ENCODE data around the gene KIR2DL1. TPM values are rescaled to one million over a fixed set of nuclear protein-coding genes. Genes with fewer than 3 reads are reported as not detected.
"Not testable (repeated sequence)": the region's sequence is repeated elsewhere in the genome, so short reads cannot be mapped to it uniquely, and the experiment has no call there.

KIR2DL1 gene
- polyA plus RNA-seq, 4 donors, result 0.11 TPM; not detected in 3

DNA sequence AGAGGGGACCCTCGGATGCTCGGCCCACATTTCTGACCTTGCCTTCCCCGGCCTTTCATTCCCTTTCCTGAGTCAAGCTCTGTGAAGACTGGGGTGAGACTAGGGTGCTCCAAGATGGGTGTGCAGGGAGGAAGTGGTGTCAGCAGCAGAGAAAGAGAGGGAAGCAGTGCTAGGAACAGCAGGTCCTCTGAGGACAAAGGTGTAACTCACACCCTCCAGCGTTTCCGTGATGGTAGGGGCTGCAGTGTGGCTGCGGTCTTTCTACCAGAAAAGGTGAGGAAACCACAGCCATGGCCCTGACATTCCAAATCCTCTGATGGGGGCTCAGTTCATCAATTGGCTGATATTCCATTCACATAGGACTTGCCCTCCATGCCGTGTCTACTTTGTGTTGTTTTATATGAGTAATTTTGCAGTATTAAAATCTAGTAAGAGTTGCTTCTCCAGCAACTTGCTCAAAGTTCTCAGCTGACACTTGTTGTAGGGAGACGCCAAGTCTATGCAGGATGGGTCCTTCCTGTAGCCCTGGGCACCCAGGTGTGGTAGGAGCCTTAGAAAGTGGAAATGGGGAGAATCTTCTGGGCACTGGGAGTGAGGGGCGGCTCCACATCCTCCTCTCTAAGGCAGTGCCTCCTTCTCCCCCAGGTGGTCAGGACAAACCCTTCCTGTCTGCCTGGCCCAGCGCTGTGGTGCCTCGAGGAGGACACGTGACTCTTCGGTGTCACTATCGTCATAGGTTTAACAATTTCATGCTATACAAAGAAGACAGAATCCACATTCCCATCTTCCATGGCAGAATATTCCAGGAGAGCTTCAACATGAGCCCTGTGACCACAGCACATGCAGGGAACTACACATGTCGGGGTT lies 48.3 kb downstream of the KIR2DL1 start:
- DNase-seq (ENCODE audit: low read depth in 4 of 4, low spot score in 3 of 4), result no peak

DNA sequence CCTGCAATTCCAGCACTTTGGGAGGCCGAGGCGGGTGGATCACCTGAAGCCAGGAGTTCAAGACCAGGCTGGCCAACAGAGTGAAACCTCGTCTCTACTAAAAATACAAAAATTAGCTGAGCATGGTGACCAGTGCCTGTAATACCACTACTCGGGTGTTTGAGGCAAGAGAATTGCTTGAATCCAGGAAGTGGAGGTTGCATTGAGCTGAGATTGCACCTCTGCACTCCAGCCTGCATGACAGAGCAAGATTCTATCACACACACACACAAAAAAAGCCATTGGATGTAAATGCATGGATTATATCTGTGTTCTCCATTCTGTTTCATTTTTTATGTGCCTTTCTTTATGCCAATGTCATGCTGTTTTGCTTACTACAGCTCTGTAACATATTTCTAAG lies 54.8 kb downstream of the KIR2DL1 start:
- not testable (repeated sequence) for DNase-seq (ENCODE audit: low read depth in 4 of 4, low spot score in 3 of 4)

DNA sequence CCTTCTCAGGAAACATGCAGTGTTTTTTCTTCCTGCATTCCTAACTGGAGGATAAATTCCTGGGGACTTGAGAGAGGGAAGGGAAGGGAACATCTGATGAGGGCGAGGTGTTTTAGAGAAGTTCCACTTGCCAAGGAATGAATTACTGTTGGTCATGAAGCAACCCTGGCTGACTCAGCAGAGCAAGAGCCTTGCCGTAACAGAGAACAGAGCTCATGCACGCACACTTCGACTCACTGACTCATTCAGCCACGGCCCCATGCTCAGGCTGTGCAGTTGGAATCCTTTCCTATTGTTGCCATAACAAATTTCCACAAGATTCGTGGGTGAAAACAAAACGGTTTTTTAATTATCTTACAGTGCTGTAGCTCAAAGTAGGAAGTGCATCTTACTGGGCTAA lies 55.7 kb downstream of the KIR2DL1 start:
- DNase-seq (ENCODE audit: low read depth in 4 of 4, low spot score in 3 of 4), result not testable (repeated sequence)

DNA sequence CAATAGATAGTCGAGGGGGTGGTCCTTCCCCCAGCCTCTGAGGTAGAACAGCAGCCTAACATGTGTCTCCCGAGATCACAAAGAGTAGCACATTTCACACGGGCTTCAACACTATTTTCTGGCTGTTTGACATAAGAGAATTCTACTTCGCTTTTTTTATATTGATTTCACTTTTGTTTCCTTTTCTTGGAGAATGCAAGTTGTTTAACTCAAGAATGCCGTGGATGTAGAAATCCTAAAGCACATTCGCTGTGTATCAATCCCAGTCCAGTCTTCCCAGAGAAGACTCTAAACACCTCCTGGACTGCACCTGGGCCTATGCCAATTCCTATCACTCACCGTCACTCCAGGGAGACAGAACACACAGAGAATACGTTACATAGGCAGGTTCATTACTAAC lies 58.5 kb downstream of the KIR2DL1 start:
- not testable (repeated sequence) for DNase-seq (ENCODE audit: low read depth in 4 of 4, low spot score in 3 of 4)

DNA sequence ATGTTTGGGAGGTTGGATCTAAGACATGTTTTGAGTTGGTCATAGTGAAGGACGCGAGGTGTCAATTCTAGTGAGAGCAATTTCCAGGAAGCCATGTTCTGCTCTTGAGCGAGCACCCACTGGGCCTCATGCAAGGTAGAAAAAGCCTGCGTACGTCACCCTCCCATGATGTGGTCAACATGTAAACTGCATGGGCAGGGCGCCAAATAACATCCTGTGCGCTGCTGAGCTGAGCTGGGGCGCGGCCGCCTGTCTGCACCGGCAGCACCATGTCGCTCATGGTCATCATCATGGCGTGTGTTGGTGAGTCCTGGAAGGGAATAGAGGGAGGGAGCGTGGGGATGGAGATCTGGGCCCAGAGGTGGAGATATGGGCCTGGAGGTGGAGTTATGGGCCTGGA lies 62.9 kb downstream of the KIR2DL1 start, which contains the start of gene KIR2DS4:
TSS of gene KIR2DS4 (plus strand) at position 181 of the 400 bp plus-strand sequence.
- DNase-seq (ENCODE audit: low read depth in 4 of 4, low spot score in 3 of 4), result not testable (repeated sequence)

Other genes with a start within 250 kb of the KIR2DL1 start
- 1 to 10 TPM in 2 of 4 donors, under 1 TPM in 2; 0.79 to 2.2 (median 1.1) TPM for gene LILRA2, start 196.0 kb upstream of the KIR2DL1 start, polyA plus RNA-seq (ENCODE audit: insufficient read length in 4 of 4)
- gene LILRA1, start 176.2 kb upstream of the KIR2DL1 start, polyA plus RNA-seq (ENCODE audit: insufficient read length in 4 of 4), result under 1 TPM; 0.20 to 0.70 (median 0.53) TPM
- gene LILRB1, start 139.3 kb upstream of the KIR2DL1 start, polyA plus RNA-seq (ENCODE audit: insufficient read length in 4 of 4), result 1 to 10 TPM; 1.0 to 1.5 (median 1.4) TPM
- gene LILRB4, start 106.8 kb upstream of the KIR2DL1 start, polyA plus RNA-seq (ENCODE audit: insufficient read length in 4 of 4), result 1 to 10 TPM in 3 of 4 donors, under 1 TPM in 1; 0.92 to 3.6 (median 1.2) TPM
- gene KIR3DL3, start 45.4 kb upstream of the KIR2DL1 start, polyA plus RNA-seq (ENCODE audit: insufficient read length in 4 of 4), result not detected
- gene KIR2DL3, start 31.3 kb upstream of the KIR2DL1 start, polyA plus RNA-seq (ENCODE audit: insufficient read length in 4 of 4), result not detected
- not detected for gene KIR2DL4, start 33.8 kb downstream of the KIR2DL1 start, polyA plus RNA-seq (ENCODE audit: insufficient read length in 4 of 4)
- gene KIR3DL1, start 46.7 kb downstream of the KIR2DL1 start, polyA plus RNA-seq (ENCODE audit: insufficient read length in 4 of 4), result not detected
- gene KIR2DS4, start 62.9 kb downstream of the KIR2DL1 start, polyA plus RNA-seq (ENCODE audit: insufficient read length in 4 of 4), result not detected
- not detected for gene KIR3DL2, start 80.7 kb downstream of the KIR2DL1 start, polyA plus RNA-seq (ENCODE audit: insufficient read length in 4 of 4)
- gene FCAR, start 104.4 kb downstream of the KIR2DL1 start, polyA plus RNA-seq (ENCODE audit: insufficient read length in 4 of 4), result under 1 TPM; 0.23 to 0.67 (median 0.46) TPM
- gene NCR1, start 136.4 kb downstream of the KIR2DL1 start, polyA plus RNA-seq (ENCODE audit: insufficient read length in 4 of 4), result under 1 TPM in 2 of 4 donors, not detected in 2; 0.13 to 0.26 TPM
- not detected for gene NLRP7, start 177.7 kb downstream of the KIR2DL1 start, polyA plus RNA-seq (ENCODE audit: insufficient read length in 4 of 4)
- gene NLRP2, start 196.6 kb downstream of the KIR2DL1 start, polyA plus RNA-seq (ENCODE audit: insufficient read length in 4 of 4), result 10 to 100 TPM in 3 of 4 donors, 1 to 10 TPM in 1; 5.0 to 26.4 (median 14.7) TPM